Lower lobe of right lung (tissue), 2 donors: ENCODE results near the gene NBPF3. TPM values are rescaled to one million over a fixed set of nuclear protein-coding genes. Genes with fewer than 3 reads are reported as not detected.
A peak's percentile ranks its signal among the peaks of the same experiment; 100 is the strongest.

Experiments used
- ATAC-seq, 2 donors: fragments of 200-7000 bp; cut with Tn5 transposase; one replicate each; pipeline ENCODE4 v1.9.1; 2020 to 2022; ENCODE audit warnings: mild to moderate bottlenecking in 2 of 2, moderate library complexity in 2 of 2
- DNase-seq: peaks from one replicate; pipeline ENCODE4 v3.0.0-alpha.2; 2020
- H3K27ac ChIP-seq: fragments of 200-600 bp; one replicate; pipeline ENCODE4 v1.8.0; 2022
- H3K27me3 ChIP-seq: fragments of 200-600 bp; one replicate; pipeline ENCODE4 v1.8.0; 2022; ENCODE audit warnings: low read depth
- H3K36me3 ChIP-seq: fragments of 200-600 bp; one replicate; pipeline ENCODE4 v1.8.0; 2022; ENCODE audit warnings: mild to moderate bottlenecking
- H3K4me1 ChIP-seq: fragments of 200-600 bp; one replicate; pipeline ENCODE4 v1.8.0; 2022
- H3K4me3 ChIP-seq: fragments of 200-600 bp; one replicate; pipeline ENCODE4 v1.8.0; 2022; ENCODE audit warnings: mild to moderate bottlenecking
- H3K9me3 ChIP-seq: fragments of 200-600 bp; one replicate; pipeline ENCODE4 v1.8.0; 2022
- intact Hi-C: fragments of 100-400 bp; cut with DNase I; formaldehyde crosslinking; loops from one replicate; pipeline ENCODE4 v1.11.0; 2022
- total RNA-seq: library from RNA; stranded (reverse); fragmentation: NEBNext Ultra II Directional; extraction: Animal tissue kit (Norgen Biotek cat#: 25700); gene quantifications from one replicate; pipeline ENCODE4 v1.2.1, GENCODE V29; 2021
- TF ChIP-seq, protein P1 (sequence below): fragments of 200-600 bp; IDR thresholded peaks from one replicate; pipeline ENCODE4 v1.8.0; 2022; ENCODE audit warnings: antibody characterized with exemption, mild to moderate bottlenecking
- donor health status: DM: no; HTN: yes; CAD: no; lungs with severe emphysema.

The NBPF3 gene
- total RNA-seq, 1 donor from 2014 or later, result 9.5 TPM

DNA sequence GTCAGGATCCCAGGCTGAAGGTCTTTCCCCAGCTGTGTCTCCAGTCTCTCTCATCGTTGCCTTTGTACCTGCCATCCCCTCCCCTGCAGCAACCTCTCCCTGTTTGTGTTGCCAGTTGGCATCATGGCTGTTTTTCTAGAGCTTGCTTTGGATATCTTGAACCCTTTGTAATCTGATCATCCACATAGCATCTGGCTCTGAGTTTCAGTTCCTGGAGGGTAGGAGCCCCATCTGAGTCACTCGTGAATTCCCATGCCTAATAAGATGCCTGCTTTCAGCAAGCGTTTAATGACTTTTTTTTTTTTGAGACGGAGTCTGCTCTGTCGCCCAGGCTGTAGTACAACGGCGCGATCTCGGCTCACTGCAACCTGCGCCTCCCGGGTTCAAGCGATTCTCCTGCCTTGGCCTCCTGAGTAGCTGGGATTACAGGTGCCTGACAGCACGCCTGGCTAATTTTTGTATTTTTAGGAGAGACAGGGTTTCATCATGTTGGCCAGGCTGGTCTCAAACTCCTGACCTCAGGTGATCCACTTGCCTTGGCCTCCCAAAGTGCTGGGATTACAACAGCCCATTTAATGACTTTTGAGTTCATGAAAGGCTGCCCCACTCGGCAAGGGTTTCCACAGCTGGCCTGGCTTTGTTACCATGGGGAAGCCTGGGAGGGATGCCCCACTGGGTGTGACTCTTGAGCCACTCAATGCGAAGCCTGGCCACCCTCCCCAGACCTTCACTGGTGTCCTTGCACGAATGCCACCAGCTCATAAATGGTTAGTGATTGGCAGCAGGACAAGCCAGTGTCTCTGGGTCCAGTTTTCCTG is 81.2 kb downstream of the NBPF3 start:
- H3K4me1 ChIP-seq, result peaks cover 19% of the 10 kb centered on the region
- H3K27me3 ChIP-seq, result no peaks in the 10 kb centered on the region
- TF ChIP-seq, protein P1, sequence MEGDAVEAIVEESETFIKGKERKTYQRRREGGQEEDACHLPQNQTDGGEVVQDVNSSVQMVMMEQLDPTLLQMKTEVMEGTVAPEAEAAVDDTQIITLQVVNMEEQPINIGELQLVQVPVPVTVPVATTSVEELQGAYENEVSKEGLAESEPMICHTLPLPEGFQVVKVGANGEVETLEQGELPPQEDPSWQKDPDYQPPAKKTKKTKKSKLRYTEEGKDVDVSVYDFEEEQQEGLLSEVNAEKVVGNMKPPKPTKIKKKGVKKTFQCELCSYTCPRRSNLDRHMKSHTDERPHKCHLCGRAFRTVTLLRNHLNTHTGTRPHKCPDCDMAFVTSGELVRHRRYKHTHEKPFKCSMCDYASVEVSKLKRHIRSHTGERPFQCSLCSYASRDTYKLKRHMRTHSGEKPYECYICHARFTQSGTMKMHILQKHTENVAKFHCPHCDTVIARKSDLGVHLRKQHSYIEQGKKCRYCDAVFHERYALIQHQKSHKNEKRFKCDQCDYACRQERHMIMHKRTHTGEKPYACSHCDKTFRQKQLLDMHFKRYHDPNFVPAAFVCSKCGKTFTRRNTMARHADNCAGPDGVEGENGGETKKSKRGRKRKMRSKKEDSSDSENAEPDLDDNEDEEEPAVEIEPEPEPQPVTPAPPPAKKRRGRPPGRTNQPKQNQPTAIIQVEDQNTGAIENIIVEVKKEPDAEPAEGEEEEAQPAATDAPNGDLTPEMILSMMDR, result no peak
- no peak for DNase-seq
- H3K4me3 ChIP-seq, result no peak overlapping the region
- no peaks in the 10 kb centered on the region for H3K9me3 ChIP-seq
- H3K36me3 ChIP-seq, result no peaks in the 10 kb centered on the region
- no peak for ATAC-seq
- H3K27ac ChIP-seq, result no peak overlapping the region
- intact Hi-C loops, result no loop called here

DNA sequence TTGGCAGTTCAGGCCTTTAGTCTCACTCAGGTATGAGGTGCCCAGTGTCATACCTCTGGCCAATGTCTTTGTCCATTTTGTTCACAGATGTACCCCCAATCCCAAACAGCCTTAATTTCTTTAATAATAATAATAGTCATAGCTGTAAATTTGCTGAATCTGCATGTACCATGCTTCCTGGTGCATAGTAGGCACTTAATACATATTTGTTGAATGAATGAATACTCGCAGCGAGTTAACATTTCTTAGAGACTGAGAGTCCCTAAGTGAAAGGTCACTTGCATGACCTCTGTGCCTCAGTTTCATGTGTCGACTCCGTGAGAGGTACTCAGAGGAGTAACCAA is 81.8 kb downstream of the NBPF3 start:
- no peaks in the 10 kb centered on the region for H3K36me3 ChIP-seq
- H3K27me3 ChIP-seq, result no peaks in the 10 kb centered on the region
- ATAC-seq, result no peak
- H3K9me3 ChIP-seq, result no peaks in the 10 kb centered on the region
- peaks cover 13% of the 10 kb centered on the region for H3K4me1 ChIP-seq
- intact Hi-C loops, result no loop called here
- no peak overlapping the region for H3K27ac ChIP-seq
- DNase-seq, result no peak
- no peak overlapping the region for H3K4me3 ChIP-seq
- TF ChIP-seq, protein P1, result no peak

DNA sequence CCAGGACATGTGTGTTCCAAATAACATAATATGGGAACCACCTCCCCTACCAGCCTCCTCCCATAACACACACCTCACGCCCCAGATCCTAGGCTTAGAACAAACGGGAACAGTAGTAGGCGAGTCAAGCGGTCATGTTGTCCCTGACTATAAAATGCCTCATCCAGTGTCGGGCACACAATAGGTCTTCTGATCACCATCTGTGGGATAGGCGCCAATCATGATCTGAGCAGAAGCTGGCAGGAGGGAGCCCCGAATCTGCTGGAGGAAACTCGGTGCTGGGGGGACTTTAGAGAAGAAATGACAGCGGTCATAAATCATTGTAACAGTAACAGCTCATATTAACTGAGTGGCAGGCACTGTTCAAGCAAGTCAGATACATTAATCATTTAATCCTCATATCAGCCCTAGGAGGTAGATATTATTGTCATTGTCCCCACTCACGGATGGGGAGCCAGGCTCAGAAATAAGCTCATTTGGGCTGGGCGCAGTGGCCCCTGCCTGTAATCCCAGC is 82.6 kb downstream of the NBPF3 start:
- H3K27ac ChIP-seq, result no peak overlapping the region
- H3K4me1 ChIP-seq, result peaks cover 12% of the 10 kb centered on the region
- H3K9me3 ChIP-seq, result no peaks in the 10 kb centered on the region
- H3K27me3 ChIP-seq, result no peaks in the 10 kb centered on the region
- TF ChIP-seq, protein P1, result no peak
- ATAC-seq, result no peak
- intact Hi-C loops, result no loop called here
- no peak overlapping the region for H3K4me3 ChIP-seq
- no peak for DNase-seq
- no peaks in the 10 kb centered on the region for H3K36me3 ChIP-seq

DNA sequence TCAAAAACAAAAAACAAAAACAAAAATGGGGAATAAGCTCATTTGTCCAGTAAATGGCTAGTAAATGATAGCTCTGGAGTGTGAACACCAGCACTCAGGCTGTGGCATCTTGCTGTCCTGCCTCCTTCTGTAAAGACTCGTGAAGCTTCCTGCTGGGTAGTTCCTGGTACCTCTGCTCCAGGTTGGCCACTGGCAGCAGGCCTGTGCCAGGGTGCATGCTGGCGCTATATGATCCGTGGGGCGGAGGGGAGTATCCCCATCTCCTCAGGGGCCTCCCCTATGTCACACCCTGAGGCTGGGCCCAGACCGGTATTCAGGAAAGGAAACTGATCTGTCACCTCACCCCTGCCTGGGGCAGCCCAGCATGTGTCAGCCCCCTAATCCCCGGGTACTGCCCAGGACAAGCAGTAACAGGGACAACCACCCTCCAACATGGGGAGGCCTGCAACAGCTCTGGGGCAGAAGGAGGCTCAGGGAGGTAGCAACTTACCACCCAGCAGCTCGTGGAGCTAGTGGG is 83.4 kb downstream of the NBPF3 start:
- TF ChIP-seq, protein P1, result no peak
- ATAC-seq, result peak in 1 of 2 donors; percentile 16
- Histone ChIP-seq H3K9me3 (no peaks in the 10 kb centered on the region), H3K27ac (peak overlapping the region; percentile 49), H3K27me3 (no peaks in the 10 kb centered on the region), H3K4me3 (no peak overlapping the region), H3K4me1 (peaks cover 12% of the 10 kb centered on the region), H3K36me3 (no peaks in the 10 kb centered on the region)
- intact Hi-C loops, result no loop called here
- no peak for DNase-seq

DNA sequence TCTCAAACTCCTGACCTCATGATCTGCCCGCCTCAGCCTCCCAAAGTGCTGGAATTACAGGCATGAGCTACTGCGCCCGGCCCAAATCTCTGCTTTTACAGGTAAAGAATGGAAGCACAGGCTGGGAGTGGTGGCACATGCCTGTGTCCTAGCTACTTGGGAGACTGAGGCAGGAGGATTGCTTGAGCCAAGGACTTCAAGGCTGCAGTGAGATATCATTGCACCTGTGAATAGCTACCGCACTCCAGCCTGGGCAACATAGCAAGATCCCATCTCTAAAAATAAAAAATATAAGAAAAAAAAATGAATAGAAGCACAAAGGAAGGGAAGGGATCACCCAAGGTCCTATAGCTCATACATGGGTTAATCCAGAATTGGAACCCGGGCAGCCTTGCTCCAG is 84.3 kb downstream of the NBPF3 start:
- Histone ChIP-seq H3K4me1 (peaks cover 12% of the 10 kb centered on the region), H3K4me3 (no peak overlapping the region), H3K36me3 (no peaks in the 10 kb centered on the region), H3K9me3 (no peaks in the 10 kb centered on the region), H3K27me3 (no peaks in the 10 kb centered on the region), H3K27ac (peak overlapping the region; percentile 55)
- no peak for DNase-seq
- TF ChIP-seq, protein P1, result no peak
- ATAC-seq, result no peak
- intact Hi-C loops, result no loop called here
